ENCODE measurements around the gene HACD3.

DNA sequence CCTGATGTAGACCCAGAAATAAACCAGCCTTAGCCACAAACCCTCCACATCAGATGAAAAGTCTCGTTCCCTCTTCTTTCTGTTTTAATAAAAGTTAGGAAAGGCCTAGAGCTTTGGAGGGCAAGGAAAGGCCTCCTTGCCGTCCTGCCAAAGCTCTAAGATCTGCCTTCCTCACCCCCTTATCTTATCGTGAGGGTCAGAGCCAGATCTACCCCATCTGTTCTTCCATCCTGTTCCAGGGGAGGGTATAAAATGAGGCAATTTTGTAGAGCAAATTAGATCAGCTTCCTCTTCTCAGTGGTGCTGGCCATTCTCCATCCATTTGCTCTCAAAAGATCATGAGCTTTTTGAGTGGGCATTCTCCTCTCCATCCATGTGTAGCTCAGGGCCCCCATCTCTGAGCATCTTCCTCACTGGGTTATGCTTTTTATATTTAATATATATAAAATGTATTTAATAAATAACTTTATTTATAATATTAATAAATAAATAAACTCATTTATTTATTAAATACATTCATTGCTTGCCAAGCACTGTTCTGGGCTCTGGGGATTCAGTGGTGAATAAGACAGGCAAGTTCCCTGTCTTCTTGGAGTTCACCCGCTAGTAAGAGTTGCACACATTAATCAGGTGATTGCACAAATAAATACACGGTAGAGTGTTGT, 89.5 kb downstream of the HACD3 start:
- TF ChIP-seq POLR2A (IDR thresholded peaks at IDR 0.05; ENCODE audit: low read depth, low read length) (no peak), POLR2AphosphoS5 (IDR thresholded peaks at IDR 0.05; ENCODE audit: low read depth, low read length) (no peak)

Data from GM12892 (cell line).